GM21447 (cell line): ENCODE data around the gene CRIP2.

ENCODE experiments used
- ATAC-seq: cut with Tn5 transposase; IDR thresholded peaks from one replicate; pipeline ENCODE4 v1.9.1; 2021; ENCODE audit not compliant: unreplicated experiment

The CRIP2 gene

GRCh38 chr14:105526776-105527380 lies 52.3 kb downstream of the CRIP2 start:
- no peak for ATAC-seq

GRCh38 chr14:105527381-105527825 lies 52.8 kb downstream of the CRIP2 start:
- ATAC-seq, result no peak

GRCh38 chr14:105527826-105528585 lies 53.4 kb downstream of the CRIP2 start:
- no peak for ATAC-seq

- no peak for ATAC-seq
These were observed 54.1 kb downstream of the CRIP2 start for GRCh38 chr14:105528586-105529318.

- ATAC-seq, result no peak
These were observed 54.6 kb downstream of the CRIP2 start for GRCh38 chr14:105529319-105529568.
